MCF 10A (cell line): Measurements from ENCODE around the gene BTF3. TPM values are rescaled to one million over a fixed set of nuclear protein-coding genes. Genes with fewer than 3 reads are reported as not detected.
"Not testable (repeated sequence)": the region's sequence is repeated elsewhere in the genome, so short reads cannot be mapped to it uniquely, and the experiment has no call there.

Source experiments
- BruUV-seq: library from RNA; stranded (reverse); fragments of 400-500 nt; replicated peaks from 2 replicates; lab custom pipeline; 2021; lab: Mats Ljungman, UMichigan
- CTCF ChIA-PET: fragments of 300-600 bp; sonication (Branson Sonifier 250); formaldehyde crosslinking; extraction: SDS; loops from one replicate; lab custom pipeline; 2021; ENCODE audit warnings: antibody characterized with exemption, inconsistent platforms; lab: Yijun Ruan, JAX
- POLR2A ChIA-PET: fragments of 300-600, 350-650 bp; sonication (Branson Sonifier 250); formaldehyde crosslinking; extraction: SDS; loops from one replicate; lab custom pipeline; 2020; ENCODE audit warnings: antibody characterized with exemption, inconsistent platforms; lab: Yijun Ruan, JAX
- DNase-seq: peaks from one replicate; pipeline ENCODE4 v3.0.0-alpha.2; 2018; ENCODE audit not compliant: unreplicated experiment
- H3K27ac Mint-ChIP-seq: one replicate; pipeline ENCODE4 v1.8.0; 2022; ENCODE audit warnings: mild to moderate bottlenecking, low read depth, mixed read lengths; ENCODE audit not compliant: unreplicated experiment
- H3K27me3 Mint-ChIP-seq: one replicate; pipeline ENCODE4 v1.8.0; 2022; ENCODE audit warnings: mixed read lengths; ENCODE audit not compliant: insufficient read depth, unreplicated experiment
- H3K36me3 Mint-ChIP-seq: one replicate; pipeline ENCODE4 v1.8.0; 2022; ENCODE audit warnings: mild to moderate bottlenecking, moderate library complexity, mixed read lengths; ENCODE audit not compliant: insufficient read depth, unreplicated experiment
- H3K4me1 Mint-ChIP-seq: one replicate; pipeline ENCODE4 v1.8.0; 2022; ENCODE audit warnings: mixed read lengths; ENCODE audit not compliant: insufficient read depth, unreplicated experiment
- H3K4me3 Mint-ChIP-seq: one replicate; pipeline ENCODE4 v1.8.0; 2022; ENCODE audit warnings: mild to moderate bottlenecking, moderate library complexity, mixed read lengths; ENCODE audit not compliant: unreplicated experiment
- H3K9me3 Mint-ChIP-seq: one replicate; pipeline ENCODE4 v1.8.0; 2022; ENCODE audit warnings: mixed read lengths; ENCODE audit not compliant: unreplicated experiment
- CTCF ChIP-seq: fragments of 200-600 bp; IDR thresholded peaks from one replicate; pipeline ENCODE4 v1.8.0; 2022; ENCODE audit warnings: antibody characterized with exemption, mild to moderate bottlenecking; ENCODE audit not compliant: unreplicated experiment
- intact Hi-C: fragments of 100-400 bp; cut with micrococcal nuclease; formaldehyde crosslinking; loops from 2 replicates; pipeline ENCODE4 v1.14.1; 2022
- total RNA-seq: library from RNA; stranded (reverse); gene quantifications from 2 replicates; pipeline ENCODE4 v1.2.3, GENCODE V29; 2022

BTF3 gene
- total RNA-seq, 1 experiment from 2014 or later: 946 TPM

DNA sequence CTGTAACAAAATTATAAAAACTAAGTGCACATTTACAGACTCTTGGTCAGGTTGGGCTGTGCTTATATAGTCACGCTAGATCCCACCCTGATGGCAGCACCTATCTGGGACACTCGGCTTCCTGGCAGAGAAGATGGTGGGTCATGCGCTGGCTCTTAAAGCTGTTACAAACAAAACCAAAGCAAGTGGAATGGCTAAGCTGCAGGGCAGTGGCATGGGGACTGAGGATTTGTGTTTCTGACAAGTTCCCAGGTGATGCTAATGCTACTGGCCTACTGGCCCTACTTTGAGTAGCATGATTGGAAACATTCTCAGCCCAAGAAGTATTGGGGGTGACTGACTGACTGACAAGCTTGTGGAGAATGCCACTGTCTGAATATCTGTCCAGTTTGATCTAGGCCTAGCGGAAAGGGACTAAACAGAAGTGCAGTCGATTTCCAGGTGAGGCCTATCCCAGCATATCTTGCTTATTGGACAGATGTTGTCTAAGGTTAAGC, 8.3 kb downstream of the BTF3 start:
- CTCF ChIA-PET: interaction anchor here (0.6 to 4.3 kb wide), 5 partner anchors 10 to 33 kb away, joined by 3 to 18 read pairs (median 7); no protein-coding TSS in a partner anchor
- intact Hi-C loops: no loop called here
- H3K4me1 Mint-ChIP-seq: peaks cover 2% of the 10 kb centered on the region
- no peaks in the 10 kb centered on the region for H3K9me3 Mint-ChIP-seq
- peaks cover 54% of the 10 kb centered on the region for H3K36me3 Mint-ChIP-seq
- H3K27me3 Mint-ChIP-seq: no peaks in the 10 kb centered on the region
- no peak for TF ChIP-seq CTCF
- BruUV-seq: no TSS peak
- H3K4me3 Mint-ChIP-seq: no peak overlapping the region
- DNase-seq: no peak
- H3K27ac Mint-ChIP-seq: no peak overlapping the region
- POLR2A ChIA-PET: interaction anchor here (0.9 to 3.2 kb wide), 2 partner anchors 8 to 48 kb away, joined by 3 to 34 read pairs; partner anchors contain the start of gene BTF3

DNA sequence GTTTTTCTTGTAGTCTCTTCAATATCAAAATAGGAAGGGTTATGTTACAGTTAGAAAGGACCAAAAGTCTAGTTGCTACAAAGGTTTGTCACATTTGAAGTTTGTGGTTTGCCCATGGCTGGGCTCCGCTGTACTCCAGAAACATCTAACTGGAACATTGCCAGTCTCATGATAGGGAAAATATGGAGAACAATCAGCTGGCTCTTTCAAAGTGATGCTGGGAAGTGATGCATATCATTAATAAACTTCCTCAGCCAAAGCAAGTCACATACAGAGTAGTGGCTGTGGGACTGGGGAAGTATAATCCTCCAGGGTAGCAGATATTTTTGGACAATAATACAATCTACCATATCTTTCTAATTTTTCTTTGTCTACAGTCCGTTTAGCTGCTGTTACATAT, 8.8 kb downstream of the BTF3 start:
- BruUV-seq: no TSS peak
- DNase-seq: no peak
- intact Hi-C loops: no loop called here
- no peak for TF ChIP-seq CTCF
- Mint-ChIP-seq H3K4me1 (no peaks in the 10 kb centered on the region), H3K36me3 (peaks cover 54% of the 10 kb centered on the region), H3K9me3 (no peaks in the 10 kb centered on the region), H3K27ac (no peak overlapping the region), H3K4me3 (no peak overlapping the region), H3K27me3 (no peaks in the 10 kb centered on the region)
- ChIA-PET CTCF (interaction anchor here (0.6 to 4.3 kb wide), 5 partner anchors 10 to 32 kb away, joined by 3 to 18 read pairs (median 7); no protein-coding TSS in a partner anchor), POLR2A (interaction anchor here (0.9 to 3.2 kb wide), 3 partner anchors 9 to 49 kb away, joined by 3 to 34 read pairs (median 3); partner anchors contain the start of gene BTF3)

DNA sequence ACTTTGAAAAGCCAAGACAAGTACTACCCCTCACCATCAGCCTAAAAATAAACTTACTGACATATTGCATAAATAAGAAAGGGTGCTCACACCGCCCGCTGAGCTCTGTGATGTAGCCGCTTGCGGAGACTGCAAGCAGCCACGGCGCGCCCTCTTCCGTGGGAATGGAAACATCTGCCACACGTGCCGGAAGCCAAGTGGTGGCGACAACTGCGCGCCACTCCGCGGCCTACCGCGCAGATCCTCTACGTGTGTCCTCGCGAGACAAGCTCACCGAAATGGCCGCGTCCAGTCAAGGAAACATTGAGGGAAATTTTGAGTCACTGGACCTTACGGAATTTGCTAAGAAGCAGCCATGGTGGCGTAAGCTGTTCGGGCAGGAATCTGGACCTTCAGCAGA, 10.3 kb downstream of the BTF3 start:
- BruUV-seq, H3K4me3 Mint-ChIP-seq, intact Hi-C loops, H3K9me3 Mint-ChIP-seq, H3K27ac Mint-ChIP-seq, DNase-seq, H3K27me3 Mint-ChIP-seq, H3K4me1 Mint-ChIP-seq: not testable (repeated sequence)
- CTCF ChIA-PET: interaction anchor here (0.6 to 4.3 kb wide), 3 partner anchors 9 to 54 kb away, joined by 4 to 18 read pairs (median 4); no protein-coding TSS in a partner anchor
- POLR2A ChIA-PET: interaction anchor here (0.6 to 3.2 kb wide), 2 partner anchors 10 to 54 kb away, joined by 3 to 34 read pairs; partner anchors contain the start of gene BTF3
- H3K36me3 Mint-ChIP-seq: peaks cover 39% of the 10 kb centered on the region

DNA sequence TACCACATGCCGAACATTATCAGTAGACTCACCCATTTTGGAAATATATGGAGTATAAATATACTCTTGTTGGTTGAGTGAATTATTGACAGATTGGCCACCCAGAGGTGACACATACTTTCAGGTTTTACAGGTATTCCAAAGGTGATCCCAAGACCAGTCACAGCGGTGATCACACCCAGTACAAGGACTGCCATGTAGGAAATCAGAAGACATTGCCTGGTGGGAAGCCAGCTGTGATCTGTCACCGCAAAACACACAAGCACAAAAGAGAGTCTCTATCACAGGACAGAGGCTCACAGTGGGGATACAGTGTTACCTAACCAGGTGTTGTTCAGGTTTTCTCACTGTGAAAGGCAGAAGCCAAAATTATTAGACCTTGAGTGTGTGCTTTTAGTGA, 15.8 kb downstream of the BTF3 start:
- H3K9me3 Mint-ChIP-seq: no peaks in the 10 kb centered on the region
- no peak for TF ChIP-seq CTCF
- ChIA-PET POLR2A (interaction anchor here (2.7 kb wide), 1 partner anchor 16 kb away, joined by 17 read pairs; the partner anchor contains the start of gene BTF3), CTCF (interaction anchor here (3.4 kb wide), 1 partner anchor 23 kb away, joined by 12 read pairs; no protein-coding TSS in a partner anchor)
- peaks cover 6% of the 10 kb centered on the region for H3K36me3 Mint-ChIP-seq
- BruUV-seq: no TSS peak
- H3K27me3 Mint-ChIP-seq: no peaks in the 10 kb centered on the region
- no peak overlapping the region for H3K4me3 Mint-ChIP-seq
- intact Hi-C loops: no loop called here
- no peak for DNase-seq
- no peaks in the 10 kb centered on the region for H3K4me1 Mint-ChIP-seq
- H3K27ac Mint-ChIP-seq: no peak overlapping the region
